Subcutaneous adipose tissue (tissue), 4 donors: ENCODE measurements around the gene PTPRD. TPM values are rescaled to one million over a fixed set of nuclear protein-coding genes. Genes with fewer than 3 reads are reported as not detected.

Source experiments
- CTCF ChIP-seq: fragments of 450-650 bp; IDR thresholded peaks from one replicate; pipeline ENCODE4 v1.5.1; 2016; ENCODE audit warnings: low read depth, mild to moderate bottlenecking, control low read depth, antibody characterized with exemption, moderate library complexity
- total RNA-seq, 4 donors: library from RNA; depleted of rRNA; stranded (reverse); fragments of >200 nt; gene quantifications; one replicate each; pipeline ENCODE4 v1.1.0, GENCODE V29; 2016

The PTPRD gene
- total RNA-seq, 4 donors from 2014 or later = 5.1 to 17.3 (median 12.1) TPM

- TF ChIP-seq CTCF = no peak
These were observed 1510.5 kb downstream of the PTPRD start for GRCh38 chr9:9102295-9102694.

- TF ChIP-seq CTCF = no peak
These were observed 1512.7 kb downstream of the PTPRD start for GRCh38 chr9:9100070-9100469.

GRCh38 chr9:9099646-9100045, 1513.2 kb downstream of the PTPRD start:
- TF ChIP-seq CTCF = no peak

GRCh38 chr9:9091387-9091786, 1521.4 kb downstream of the PTPRD start:
- TF ChIP-seq CTCF = no peak

GRCh38 chr9:9079473-9079872, 1533.3 kb downstream of the PTPRD start:
- no peak for TF ChIP-seq CTCF

GRCh38 chr9:9078301-9078700, 1534.5 kb downstream of the PTPRD start:
- TF ChIP-seq CTCF = no peak

GRCh38 chr9:9061627-9062026, 1551.2 kb downstream of the PTPRD start:
- no peak for TF ChIP-seq CTCF
